Activated B cell treated with CpG ODN at 0.5 μM for 24 hours (primary cell): ENCODE results near the gene LRRC47. TPM values are rescaled to one million over a fixed set of nuclear protein-coding genes. Genes with fewer than 3 reads are reported as not detected.

ENCODE experiments used
- ATAC-seq: fragments of 200-7000 bp; cut with Tn5 transposase; one replicate; pipeline ENCODE4 v1.10.0; 2021; ENCODE audit warnings: low read depth, mild to moderate bottlenecking, moderate library complexity
- CTCF ChIA-PET: fragments of 350-600 bp; sonication (Branson Sonifier 250); formaldehyde crosslinking; loops from one replicate; lab custom pipeline; 2021; ENCODE audit warnings: antibody characterized with exemption; lab: Charles Lee
- POLR2A ChIA-PET: fragments of 350-600 bp; sonication (Branson Sonifier 250); formaldehyde crosslinking; loops from one replicate; lab custom pipeline; 2021; ENCODE audit warnings: antibody characterized with exemption; lab: Charles Lee
- DNase-seq: peaks from one replicate; pipeline ENCODE4 v3.0.0; 2022
- H3K27ac Mint-ChIP-seq: one replicate; pipeline ENCODE4 v1.8.0; 2020; ENCODE audit warnings: mixed read lengths
- H3K27me3 Mint-ChIP-seq: one replicate; pipeline ENCODE4 v1.8.0; 2021; ENCODE audit warnings: mixed read lengths
- H3K36me3 Mint-ChIP-seq: one replicate; pipeline ENCODE4 v1.8.0; 2021; ENCODE audit warnings: low read depth, mixed read lengths
- H3K4me1 Mint-ChIP-seq: one replicate; pipeline ENCODE4 v1.8.0; 2021; ENCODE audit warnings: mixed read lengths
- H3K4me3 Mint-ChIP-seq: one replicate; pipeline ENCODE4 v1.8.0; 2020; ENCODE audit warnings: mild to moderate bottlenecking, mixed read lengths
- H3K9me3 Mint-ChIP-seq: one replicate; pipeline ENCODE4 v1.8.0; 2020; ENCODE audit warnings: mixed read lengths
- intact Hi-C: fragments of 100-400 bp; cut with micrococcal nuclease; formaldehyde crosslinking; loops from one replicate; pipeline ENCODE4 v1.15.1; 2024
- total RNA-seq: library from RNA; stranded (reverse); gene quantifications from 2 replicates; pipeline ENCODE4 v1.2.3, GENCODE V29; 2022
- TF ChIP-seq, protein P1 (sequence below): fragments of 200-600 bp; IDR thresholded peaks from one replicate; pipeline ENCODE4 v1.8.0; 2022; ENCODE audit warnings: antibody characterized with exemption, mild to moderate bottlenecking

The LRRC47 gene
- total RNA-seq: 40.3 and 43.3 TPM in 2 replicates

- H3K4me3 Mint-ChIP-seq: peak within 1 kb of the TSS; percentile 95
- no peaks in the 10 kb centered on the region for H3K9me3 Mint-ChIP-seq
- peaks cover 48% of the 10 kb centered on the region for H3K4me1 Mint-ChIP-seq
- peak; percentile 91 for DNase-seq
- TF ChIP-seq, protein P1, sequence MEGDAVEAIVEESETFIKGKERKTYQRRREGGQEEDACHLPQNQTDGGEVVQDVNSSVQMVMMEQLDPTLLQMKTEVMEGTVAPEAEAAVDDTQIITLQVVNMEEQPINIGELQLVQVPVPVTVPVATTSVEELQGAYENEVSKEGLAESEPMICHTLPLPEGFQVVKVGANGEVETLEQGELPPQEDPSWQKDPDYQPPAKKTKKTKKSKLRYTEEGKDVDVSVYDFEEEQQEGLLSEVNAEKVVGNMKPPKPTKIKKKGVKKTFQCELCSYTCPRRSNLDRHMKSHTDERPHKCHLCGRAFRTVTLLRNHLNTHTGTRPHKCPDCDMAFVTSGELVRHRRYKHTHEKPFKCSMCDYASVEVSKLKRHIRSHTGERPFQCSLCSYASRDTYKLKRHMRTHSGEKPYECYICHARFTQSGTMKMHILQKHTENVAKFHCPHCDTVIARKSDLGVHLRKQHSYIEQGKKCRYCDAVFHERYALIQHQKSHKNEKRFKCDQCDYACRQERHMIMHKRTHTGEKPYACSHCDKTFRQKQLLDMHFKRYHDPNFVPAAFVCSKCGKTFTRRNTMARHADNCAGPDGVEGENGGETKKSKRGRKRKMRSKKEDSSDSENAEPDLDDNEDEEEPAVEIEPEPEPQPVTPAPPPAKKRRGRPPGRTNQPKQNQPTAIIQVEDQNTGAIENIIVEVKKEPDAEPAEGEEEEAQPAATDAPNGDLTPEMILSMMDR: no peak
- intact Hi-C loops: loop anchor here (1.0 kb wide), 6 partner anchors 24 to 305 kb away; partner anchors contain the start of genes C1orf174, CEP104, DFFB and SMIM1
- ChIA-PET POLR2A (interaction anchor here (1.0 to 1.9 kb wide), 4 partner anchors 22 to 104 kb away, joined by 4 to 8 read pairs (median 6); partner anchors contain the start of genes CEP104 and DFFB), CTCF (interaction anchor here (1.1 to 1.5 kb wide), 3 partner anchors 21 to 343 kb away, joined by 4 to 7 read pairs (median 4); no protein-coding TSS in a partner anchor)
- ATAC-seq: peak; percentile 99
- H3K36me3 Mint-ChIP-seq: peaks cover 14% of the 10 kb centered on the region
- H3K27ac Mint-ChIP-seq: peak within 1 kb of the TSS; percentile 92
- peaks cover 5% of the 10 kb centered on the region for H3K27me3 Mint-ChIP-seq
Observed at GRCh38 chr1:3796215-3797061, at the start of gene LRRC47. Gene LRRC47, minus strand, starts transcription at chr1:3796498. Its CDS starts 22 bp downstream, at chr1:3796476.

DNA sequence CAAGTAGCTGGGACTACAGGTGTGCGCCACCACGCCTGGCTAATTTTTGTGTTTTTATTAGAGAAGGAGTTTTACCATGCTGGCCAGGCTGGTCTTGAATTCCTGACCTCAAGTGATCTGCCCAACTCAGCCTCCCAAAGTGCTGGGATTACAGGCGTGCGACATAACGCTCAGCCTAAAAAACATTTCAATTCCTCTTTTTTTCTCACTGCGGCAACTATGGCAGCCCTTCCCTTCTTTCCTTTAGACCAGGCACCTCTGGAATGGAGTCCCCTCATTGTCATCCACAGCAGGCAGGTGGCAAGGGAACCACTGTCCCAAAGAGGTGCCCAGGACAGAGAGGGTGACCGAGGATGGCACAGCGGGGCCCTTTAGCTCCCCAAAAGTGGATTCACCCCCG is 46.6 kb upstream of the LRRC47 start:
- ChIA-PET POLR2A (no interaction called here), CTCF (interaction anchor here (1.5 kb wide), 1 partner anchor 14 kb away, joined by 3 read pairs; the partner anchor contains the start of genes CEP104 and DFFB)
- Mint-ChIP-seq H3K4me3 (peak overlapping the region; percentile 48), H3K36me3 (peaks cover 71% of the 10 kb centered on the region), H3K4me1 (peaks cover 36% of the 10 kb centered on the region), H3K27me3 (no peaks in the 10 kb centered on the region), H3K27ac (peak overlapping the region; percentile 53), H3K9me3 (no peaks in the 10 kb centered on the region)
- DNase-seq (no peak), ATAC-seq (no peak)
- TF ChIP-seq, protein P1: no peak
- intact Hi-C loops: no loop called here

DNA sequence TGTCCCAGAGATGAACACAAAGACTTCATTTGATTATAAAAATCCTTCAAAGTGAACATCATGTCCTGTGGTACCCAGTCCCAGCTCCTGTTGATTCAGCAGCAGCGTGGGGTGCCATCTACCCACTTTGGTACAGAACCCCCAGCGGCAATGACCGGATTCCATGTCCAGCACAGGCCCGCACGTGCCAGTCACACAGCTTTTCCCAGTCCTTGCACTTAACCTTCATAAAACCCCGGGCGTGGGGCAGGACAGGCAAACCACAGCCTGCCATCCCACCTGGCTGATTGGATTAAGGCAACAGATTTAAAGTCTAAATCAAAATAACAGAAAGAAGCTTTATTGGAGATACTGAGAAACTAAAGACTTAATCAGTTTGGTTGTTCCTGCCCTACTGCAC is 45.2 kb upstream of the LRRC47 start:
- ATAC-seq (no peak), DNase-seq (no peak)
- Mint-ChIP-seq H3K27me3 (no peaks in the 10 kb centered on the region), H3K36me3 (peaks cover 71% of the 10 kb centered on the region), H3K9me3 (peaks cover 4% of the 10 kb centered on the region), H3K4me3 (no peak overlapping the region), H3K27ac (peak overlapping the region; percentile 18), H3K4me1 (peaks cover 36% of the 10 kb centered on the region)
- POLR2A ChIA-PET: no interaction called here
- CTCF ChIA-PET: no interaction called here
- intact Hi-C loops: no loop called here
- TF ChIP-seq, protein P1: no peak

- no peaks in the 10 kb centered on the region for H3K27me3 Mint-ChIP-seq
- no peak for DNase-seq
- ATAC-seq: no peak
- intact Hi-C loops: no loop called here
- ChIA-PET POLR2A (no interaction called here), CTCF (no interaction called here)
- peaks cover 4% of the 10 kb centered on the region for H3K9me3 Mint-ChIP-seq
- H3K4me1 Mint-ChIP-seq: peaks cover 27% of the 10 kb centered on the region
- no peak overlapping the region for H3K4me3 Mint-ChIP-seq
- TF ChIP-seq, protein P1: no peak
- peaks cover 77% of the 10 kb centered on the region for H3K36me3 Mint-ChIP-seq
- H3K27ac Mint-ChIP-seq: no peak overlapping the region
Observed at GRCh38 chr1:3838788-3839187, 42.5 kb upstream of the LRRC47 start.

- Mint-ChIP-seq H3K27ac (no peak overlapping the region), H3K9me3 (peaks cover 4% of the 10 kb centered on the region), H3K36me3 (peaks cover 75% of the 10 kb centered on the region), H3K4me3 (no peak overlapping the region), H3K27me3 (no peaks in the 10 kb centered on the region), H3K4me1 (peaks cover 17% of the 10 kb centered on the region)
- TF ChIP-seq, protein P1: no peak
- DNase-seq: no peak
- intact Hi-C loops: no loop called here
- CTCF ChIA-PET: no interaction called here
- ATAC-seq: no peak
- POLR2A ChIA-PET: no interaction called here
Observed at GRCh38 chr1:3837685-3838084, 41.4 kb upstream of the LRRC47 start.
